OCI-LY7 (cell line): Measurements from ENCODE around the gene NNT.
A peak's percentile ranks its signal among the peaks of the same experiment; 100 is the strongest.

Experiments used
- EZH2phosphoT487 ChIP-seq: fragments of 200-600 bp; sonication (generic); IDR thresholded peaks from 2 replicates; pipeline ENCODE4 v1.6.1; 2018; ENCODE audit warnings: low read depth, borderline replicate concordance, mild to moderate bottlenecking, mixed run types, antibody characterized with exemption, low read length, moderate library complexity, mixed read lengths
- TF ChIP-seq, protein P1 (sequence below): fragments of 200-600 bp; sonication (generic); conservative IDR thresholded peaks from 2 replicates; pipeline ENCODE4 v1.5.1; 2014; ENCODE audit warnings: mild to moderate bottlenecking, antibody characterized with exemption, low read length, moderate library complexity, mixed read lengths

DNA sequence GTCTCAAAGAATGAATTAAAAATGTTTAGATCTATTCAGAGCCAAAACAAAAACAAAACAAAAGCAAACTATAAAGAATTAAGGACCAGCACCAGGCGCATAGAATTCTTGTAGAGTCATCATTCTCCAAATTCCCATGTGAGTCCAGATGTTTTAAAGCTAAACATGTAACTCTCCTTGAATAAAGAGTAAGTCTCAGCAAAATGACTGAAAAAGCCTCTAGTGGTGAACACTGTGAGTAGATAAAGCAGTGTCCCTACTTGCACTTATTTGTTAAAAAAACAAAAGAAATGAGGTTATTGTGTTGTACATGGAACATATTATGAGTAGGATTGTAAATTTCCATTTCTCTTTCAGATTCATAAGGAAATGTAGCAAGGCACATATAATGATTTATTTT lies 44.0 kb downstream of the NNT start:
- TF ChIP-seq, protein P1, sequence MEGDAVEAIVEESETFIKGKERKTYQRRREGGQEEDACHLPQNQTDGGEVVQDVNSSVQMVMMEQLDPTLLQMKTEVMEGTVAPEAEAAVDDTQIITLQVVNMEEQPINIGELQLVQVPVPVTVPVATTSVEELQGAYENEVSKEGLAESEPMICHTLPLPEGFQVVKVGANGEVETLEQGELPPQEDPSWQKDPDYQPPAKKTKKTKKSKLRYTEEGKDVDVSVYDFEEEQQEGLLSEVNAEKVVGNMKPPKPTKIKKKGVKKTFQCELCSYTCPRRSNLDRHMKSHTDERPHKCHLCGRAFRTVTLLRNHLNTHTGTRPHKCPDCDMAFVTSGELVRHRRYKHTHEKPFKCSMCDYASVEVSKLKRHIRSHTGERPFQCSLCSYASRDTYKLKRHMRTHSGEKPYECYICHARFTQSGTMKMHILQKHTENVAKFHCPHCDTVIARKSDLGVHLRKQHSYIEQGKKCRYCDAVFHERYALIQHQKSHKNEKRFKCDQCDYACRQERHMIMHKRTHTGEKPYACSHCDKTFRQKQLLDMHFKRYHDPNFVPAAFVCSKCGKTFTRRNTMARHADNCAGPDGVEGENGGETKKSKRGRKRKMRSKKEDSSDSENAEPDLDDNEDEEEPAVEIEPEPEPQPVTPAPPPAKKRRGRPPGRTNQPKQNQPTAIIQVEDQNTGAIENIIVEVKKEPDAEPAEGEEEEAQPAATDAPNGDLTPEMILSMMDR = peak; percentile 40; the same call in 1 of the 2 replicates
- TF ChIP-seq EZH2phosphoT487 = no peak
